ENCODE results near the gene GJB2.

DNA sequence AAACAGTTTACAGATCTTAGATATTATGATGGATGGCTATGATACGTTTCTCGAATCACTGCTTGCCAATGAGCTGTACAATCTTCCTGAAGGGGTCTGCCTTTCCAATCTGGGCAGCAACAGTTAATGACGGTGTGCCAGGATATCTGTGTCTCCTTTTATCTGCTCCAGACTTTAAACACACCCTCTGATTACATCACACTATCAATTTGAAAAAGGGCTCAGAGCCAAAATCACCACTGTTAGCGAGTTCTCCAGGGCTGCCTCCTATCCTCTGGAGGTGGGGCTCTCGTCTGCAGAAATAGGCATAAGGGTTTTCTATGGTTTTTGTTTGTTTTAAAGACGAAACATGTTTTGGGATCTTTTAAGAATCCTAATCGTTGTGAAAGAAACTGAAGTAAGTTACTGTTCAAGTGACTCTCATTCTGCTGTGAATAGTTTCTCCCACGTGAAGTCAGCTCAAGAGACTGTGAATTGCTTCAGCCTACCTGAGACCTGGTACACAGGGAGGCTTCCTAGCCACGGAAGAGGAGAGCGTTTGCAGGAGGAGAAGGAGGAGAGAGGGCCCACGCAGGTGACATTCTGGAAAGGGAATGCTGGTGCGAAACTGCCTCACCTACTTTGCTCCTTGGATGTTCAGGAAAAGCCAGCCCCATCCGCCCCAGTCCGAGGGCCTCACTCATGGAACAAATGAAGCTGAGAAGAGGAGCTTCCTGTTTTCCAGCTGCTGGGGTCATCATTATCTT is 16.7 kb downstream of the GJB2 start:
- TF ChIP-seq ZC3H10 (CRISPR knock-in tag; IDR thresholded peaks at IDR 0.05) (no peak), ZNF70 (CRISPR knock-in tag; IDR thresholded peaks at IDR 0.05) (no peak), RARB (CRISPR knock-in tag; IDR thresholded peaks at IDR 0.05) (no peak), ZFP3 (CRISPR knock-in tag; IDR thresholded peaks at IDR 0.05) (no peak), ZNF565 (CRISPR knock-in tag; conservative IDR thresholded peaks at IDR 0.05; ENCODE audit: low read depth) (no peak), SNAI2 (CRISPR knock-in tag; IDR thresholded peaks at IDR 0.05) (no peak)
- TF ChIP-seq, protein P1, sequence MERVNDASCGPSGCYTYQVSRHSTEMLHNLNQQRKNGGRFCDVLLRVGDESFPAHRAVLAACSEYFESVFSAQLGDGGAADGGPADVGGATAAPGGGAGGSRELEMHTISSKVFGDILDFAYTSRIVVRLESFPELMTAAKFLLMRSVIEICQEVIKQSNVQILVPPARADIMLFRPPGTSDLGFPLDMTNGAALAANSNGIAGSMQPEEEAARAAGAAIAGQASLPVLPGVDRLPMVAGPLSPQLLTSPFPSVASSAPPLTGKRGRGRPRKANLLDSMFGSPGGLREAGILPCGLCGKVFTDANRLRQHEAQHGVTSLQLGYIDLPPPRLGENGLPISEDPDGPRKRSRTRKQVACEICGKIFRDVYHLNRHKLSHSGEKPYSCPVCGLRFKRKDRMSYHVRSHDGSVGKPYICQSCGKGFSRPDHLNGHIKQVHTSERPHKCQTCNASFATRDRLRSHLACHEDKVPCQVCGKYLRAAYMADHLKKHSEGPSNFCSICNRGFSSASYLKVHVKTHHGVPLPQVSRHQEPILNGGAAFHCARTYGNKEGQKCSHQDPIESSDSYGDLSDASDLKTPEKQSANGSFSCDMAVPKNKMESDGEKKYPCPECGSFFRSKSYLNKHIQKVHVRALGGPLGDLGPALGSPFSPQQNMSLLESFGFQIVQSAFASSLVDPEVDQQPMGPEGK (CRISPR knock-in tag; IDR thresholded peaks at IDR 0.05; ENCODE audit: borderline replicate concordance), result no peak
